ENCODE measurements around the gene TRIM52.
"Not testable (repeated sequence)": the region's sequence is repeated elsewhere in the genome, so short reads cannot be mapped to it uniquely, and the experiment has no call there.

TRIM52 gene

DNA sequence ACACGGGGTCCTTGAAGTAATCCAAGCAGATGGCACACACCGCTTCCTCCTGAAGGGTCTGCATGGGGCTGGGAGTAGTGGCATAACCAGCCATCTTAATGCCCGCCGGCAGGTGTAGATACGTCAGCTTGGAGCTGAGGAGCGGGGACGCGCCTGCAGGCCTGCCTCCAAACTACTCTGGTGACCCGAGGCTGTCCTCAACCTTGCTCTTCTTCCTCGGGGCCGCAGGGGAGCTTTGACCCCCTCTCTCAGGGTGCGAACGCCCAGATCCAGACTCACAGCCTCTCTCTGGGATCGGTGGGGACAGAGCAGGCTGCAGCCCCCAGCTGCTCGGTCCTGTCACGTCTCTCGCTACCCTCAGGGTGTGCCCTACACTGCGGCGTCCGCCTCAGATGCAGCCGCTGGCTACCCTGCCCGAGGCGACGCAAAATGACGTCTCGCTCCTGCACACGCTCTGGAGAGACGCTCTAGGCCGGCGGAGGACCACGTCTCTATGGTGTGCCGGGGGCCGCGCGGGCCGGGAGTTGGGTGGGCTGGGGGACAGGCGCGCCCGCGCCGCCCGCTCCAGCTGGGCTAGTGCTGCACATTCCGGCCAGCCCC lies at the start of gene TRIM52:
Gene TRIM52, minus strand, starts transcription at position 424 of the 600 bp plus-strand sequence. Its CDS starts 330 bp downstream, at position 94.
- DNase-seq, result peak; percentile 89

DNA sequence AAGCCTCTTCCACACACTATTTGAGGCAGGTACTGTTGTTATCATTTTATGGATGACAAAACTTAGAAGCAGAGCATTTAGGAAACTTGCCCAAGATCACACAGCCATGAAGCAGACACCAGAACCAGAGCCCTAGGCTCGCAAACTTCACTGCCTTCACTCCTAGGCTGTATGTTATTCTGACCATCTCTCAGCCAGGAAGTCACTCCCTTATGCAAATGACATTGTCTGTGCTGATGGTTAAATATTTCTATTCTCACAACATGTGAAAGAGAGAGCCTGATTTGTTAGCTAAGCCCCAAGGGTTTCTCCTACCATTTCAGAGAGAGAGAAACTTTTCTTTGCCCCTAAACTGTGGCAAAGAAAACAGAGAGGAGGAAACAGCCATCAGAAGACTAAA lies 26.4 kb upstream of the TRIM52 start:
- not testable (repeated sequence) for DNase-seq

- not testable (repeated sequence) for DNase-seq
Observed at GRCh38 chr5:181285962-181286705, 25.2 kb upstream of the TRIM52 start.

DNA sequence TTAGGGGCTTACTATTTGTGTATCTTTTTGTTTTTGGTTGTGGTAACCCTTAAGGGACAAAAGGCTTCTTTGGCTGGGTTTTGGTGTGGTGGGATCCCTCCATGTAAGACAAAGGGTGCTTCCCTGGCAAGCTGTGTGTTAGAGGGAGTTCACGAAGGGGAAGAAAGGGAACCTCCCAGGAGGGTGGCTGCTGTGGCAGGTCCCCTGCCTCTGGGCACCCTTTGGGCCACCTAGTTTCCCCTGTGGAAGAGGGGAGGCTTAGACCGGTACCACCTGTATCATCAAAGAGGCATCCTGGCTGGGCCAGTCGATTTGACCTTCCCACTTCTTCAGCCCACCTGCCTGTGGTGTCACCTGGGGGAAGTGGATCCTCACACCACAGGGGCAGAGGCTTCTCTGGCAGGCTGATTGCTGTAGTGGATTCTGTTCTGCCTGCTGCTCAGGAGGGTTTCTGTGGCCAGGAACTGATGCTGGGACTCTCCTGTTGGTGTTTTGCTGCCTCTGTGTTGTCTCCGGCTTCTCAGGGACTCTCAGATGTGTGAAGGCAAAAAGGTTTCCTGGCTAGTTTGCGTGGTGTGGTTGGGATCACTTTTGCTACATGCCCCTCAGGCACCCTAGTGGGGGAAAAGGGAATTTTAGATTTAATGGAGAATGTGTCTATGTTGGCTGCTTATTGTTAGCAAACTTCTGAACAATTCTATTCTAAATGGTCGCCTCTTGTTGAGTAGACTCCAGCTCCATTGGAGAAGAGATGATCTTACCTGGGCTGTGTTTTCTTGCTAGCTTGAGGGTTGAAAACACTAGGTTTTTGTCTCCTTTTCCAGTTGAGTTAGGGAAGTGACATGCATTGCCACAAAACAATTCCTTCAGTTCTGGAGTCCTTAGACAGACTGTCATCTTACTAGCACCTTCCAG lies 23.2 kb upstream of the TRIM52 start:
- not testable (repeated sequence) for DNase-seq

GRCh38 chr5:181283347-181283746 lies 22.4 kb upstream of the TRIM52 start:
- no peak for DNase-seq

DNA sequence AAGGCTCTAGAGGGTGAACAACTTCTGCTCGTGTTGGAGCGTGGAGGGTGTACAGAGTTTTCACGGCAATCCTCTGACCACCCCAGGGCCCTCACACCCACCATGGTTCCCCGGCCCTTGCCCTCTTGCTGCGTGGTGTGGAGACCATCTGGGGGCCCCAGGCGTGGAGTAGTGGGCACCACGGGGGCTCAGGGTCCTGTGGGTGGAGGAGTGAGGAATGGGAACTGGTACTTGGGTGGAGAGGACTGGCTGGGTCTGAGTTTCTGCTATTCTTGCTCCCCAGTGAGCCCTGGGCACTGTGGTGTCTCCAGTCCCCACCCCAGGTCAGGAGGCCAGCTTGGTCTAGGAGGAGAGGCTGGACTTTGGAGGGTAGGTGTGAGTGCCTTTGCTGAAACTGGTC lies 21.9 kb upstream of the TRIM52 start:
- no peak for DNase-seq

GRCh38 chr5:181282415-181282814 lies 21.5 kb upstream of the TRIM52 start:
- not testable (repeated sequence) for DNase-seq

DNA sequence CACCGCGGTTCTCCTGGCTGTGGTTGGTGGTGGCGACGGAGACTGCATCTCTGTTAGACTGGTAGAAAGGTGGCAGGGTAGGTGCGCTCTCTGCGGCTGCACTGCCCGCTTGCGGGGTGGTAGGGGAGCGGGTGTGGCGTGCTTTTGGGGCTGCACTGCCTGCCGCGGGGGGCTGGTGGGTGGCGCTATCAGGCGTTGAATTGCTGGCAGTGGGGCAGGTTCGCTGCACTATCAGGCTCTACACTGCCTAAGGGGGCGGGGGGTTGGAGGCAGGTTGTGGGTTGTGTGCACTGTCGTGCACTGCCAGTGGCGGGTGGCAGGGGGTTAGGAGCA lies 21.0 kb upstream of the TRIM52 start:
- DNase-seq, result no peak

DNA sequence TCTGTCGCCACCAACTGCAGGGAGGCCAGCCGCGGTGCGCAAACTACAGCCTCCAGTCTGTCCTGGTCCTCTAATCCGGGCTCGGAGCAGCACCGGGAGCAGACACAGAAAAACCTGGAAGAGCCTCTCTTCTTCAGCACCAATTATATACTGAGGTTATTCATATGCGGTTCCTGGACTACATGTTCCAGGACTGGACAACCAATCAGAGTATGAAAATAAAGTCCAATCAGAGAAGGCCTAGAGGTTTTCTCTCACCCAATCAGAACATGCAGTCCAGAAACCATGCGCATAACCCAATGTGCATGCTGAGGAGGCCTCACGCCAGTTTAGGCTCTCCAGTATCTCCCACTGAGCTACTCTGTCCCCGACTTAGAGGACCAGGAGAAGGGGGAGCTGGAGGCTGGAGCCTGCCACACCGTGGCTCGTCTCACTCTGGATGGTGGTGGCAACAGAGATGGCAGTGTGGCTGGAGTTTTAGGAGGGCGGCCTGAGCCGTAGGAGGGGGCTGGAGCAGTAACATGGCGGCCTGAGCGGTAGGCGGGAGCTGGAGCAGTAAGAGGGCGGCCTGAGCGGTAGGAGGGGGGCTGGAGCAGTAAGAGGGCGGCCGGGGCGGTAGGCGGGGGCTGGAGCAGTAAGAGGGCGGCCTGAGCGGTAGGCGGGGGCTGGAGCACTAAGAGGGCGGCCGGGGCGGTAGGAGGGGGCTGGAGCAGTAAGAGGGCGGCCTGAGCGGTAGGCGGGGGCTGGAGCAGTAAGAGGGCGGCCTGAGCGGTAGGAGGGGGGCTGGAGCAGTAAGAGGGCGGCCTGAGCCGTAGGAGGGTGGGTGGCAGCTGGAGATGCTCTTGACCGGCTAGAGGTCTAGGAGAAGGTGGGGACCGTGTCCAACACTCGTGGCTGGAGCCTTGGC lies 20.4 kb upstream of the TRIM52 start:
- DNase-seq, result no peak

GRCh38 chr5:181280251-181280762 lies 19.4 kb upstream of the TRIM52 start:
- DNase-seq, result no peak

- not testable (repeated sequence) for DNase-seq
Observed at GRCh38 chr5:181273433-181273744, 12.4 kb upstream of the TRIM52 start.

- no peak for DNase-seq
Observed at GRCh38 chr5:181271081-181271480, 10.1 kb upstream of the TRIM52 start.

DNA sequence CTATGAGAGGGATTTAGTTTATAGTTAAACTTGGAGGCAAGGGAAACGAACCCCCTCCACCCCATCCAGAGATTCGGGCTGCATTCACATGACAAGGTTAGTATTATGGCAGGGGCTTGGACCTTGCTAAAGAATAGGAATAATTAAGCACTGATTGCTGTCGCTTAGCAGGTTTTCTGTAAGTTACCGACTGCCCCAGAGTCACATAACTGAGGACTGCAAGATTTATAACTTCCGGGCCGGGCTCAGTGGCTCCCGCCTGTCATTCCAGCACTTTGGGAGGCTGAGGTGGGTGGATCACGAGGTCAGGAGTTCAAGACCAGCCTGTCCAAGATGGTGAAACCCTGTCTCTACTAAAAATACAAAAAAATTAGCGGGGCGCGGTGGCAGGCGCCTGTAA lies 7.0 kb upstream of the TRIM52 start:
- not testable (repeated sequence) for DNase-seq

DNA sequence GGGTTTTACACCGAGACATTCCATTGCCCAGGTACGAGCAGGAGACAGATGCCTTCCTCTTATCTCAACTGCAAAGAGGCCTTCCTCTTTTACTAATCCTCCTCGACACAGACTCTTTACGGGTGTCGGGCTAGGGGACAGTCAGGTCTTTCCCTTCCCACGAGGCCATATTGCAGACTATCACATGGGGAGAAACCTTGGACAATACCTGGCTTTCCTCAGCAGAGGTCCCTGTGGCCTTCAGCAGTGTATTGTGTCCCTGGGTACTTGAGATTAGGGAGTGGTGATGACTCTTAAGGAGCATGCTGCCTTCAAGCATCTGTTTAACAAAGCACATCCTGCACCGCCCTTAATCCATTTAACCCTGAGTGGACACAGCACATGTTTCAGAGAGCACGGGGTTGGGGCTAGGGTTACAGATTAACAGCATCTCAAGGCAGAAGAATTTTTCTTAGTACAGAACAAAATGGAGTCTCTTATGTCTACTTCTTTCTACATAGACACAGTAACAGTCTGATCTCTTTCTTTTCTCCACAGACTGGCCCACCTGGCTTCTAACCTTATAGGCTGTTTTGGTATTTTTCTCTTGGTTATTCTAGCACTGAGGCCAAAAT lies 6.5 kb upstream of the TRIM52 start:
- DNase-seq, result not testable (repeated sequence)

DNA sequence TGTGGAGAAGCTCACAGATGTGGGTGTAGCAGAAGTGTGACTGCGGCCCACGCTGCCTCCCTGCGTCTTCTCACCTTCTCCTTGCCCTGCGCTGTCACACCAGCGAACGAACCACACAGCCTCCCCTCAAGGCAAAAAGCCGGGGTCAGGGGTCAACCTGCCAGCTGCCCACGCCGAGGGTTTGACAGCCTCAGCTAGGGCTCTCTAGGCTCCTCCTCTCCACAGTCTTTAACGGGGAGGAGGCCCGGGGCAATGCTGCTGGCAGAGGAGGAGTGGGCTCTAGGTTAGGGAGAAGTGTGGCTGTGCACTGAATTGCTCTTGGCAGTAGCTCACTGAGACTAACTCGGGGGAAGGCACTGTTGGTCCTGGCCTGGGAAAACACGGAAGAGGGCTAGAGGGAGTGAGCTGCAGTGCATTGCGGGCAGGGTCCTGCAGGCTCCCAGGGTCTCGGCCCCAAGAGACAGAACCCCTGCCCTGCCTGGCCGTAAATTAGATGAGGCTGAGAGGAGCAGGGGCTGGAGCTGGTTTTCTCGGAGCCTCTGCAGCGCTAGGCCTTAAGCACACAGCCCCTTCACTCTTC lies 4.2 kb upstream of the TRIM52 start:
- no peak for DNase-seq

DNA sequence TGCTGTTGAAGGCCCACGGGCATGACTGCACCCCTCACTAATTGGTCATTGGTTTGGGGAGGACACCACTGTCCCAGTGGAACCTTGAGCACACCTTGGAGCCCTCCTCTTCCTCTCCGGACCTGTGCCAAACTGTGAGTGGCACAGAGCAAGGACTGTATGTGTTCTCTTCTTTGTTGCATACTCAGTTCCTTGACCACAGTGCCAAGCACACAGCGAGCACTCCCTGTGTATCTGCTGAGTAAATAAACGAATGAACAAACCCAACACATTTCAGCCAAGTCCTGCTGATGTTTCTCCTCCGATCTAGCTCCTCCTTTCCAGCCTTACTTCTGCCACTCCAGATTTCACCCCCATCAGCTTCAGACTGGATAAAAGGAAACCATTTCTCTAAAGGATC lies 2.7 kb upstream of the TRIM52 start:
- no peak for DNase-seq

- peak; percentile 73 for DNase-seq
Observed at GRCh38 chr5:181261320-181262049, 542 bp upstream of the TRIM52 start.

DNA sequence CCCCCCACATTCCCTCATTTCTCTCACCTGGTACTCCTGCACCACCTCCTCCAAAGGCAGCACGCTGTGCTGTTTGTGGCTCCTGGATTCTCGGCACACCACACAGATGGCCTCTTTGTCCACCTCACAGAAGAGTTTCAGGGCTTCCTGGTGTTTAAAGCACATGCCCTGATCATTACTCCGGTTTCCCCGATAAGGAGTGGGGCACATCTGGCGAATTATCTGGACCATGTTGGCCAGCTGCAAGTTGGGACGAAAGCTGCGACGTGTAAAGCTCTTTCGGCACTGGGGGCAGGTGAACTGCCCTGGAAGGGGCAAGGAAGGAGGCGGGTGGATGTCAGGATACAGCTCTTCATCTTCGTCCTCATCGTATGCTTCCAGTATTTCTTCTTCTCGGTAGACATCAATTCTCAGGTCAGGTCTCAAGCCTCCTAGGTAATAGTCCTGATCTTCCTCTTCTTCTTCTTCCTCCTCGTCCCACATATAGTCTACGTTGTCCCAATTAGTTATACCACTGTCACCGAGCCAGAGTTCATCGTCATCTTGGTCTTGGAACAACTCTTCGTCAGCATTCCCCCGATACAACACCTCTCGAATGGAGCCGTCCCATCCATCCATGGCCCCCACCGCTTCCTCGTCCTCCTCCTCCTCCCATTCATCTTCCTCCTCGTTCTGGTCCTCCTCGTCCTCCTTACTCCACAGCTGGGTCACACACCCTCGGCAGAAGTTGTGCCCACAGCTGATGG lies 796 bp downstream of the TRIM52 start:
- DNase-seq, result no peak

GRCh38 chr5:181259283-181259682 lies 1.7 kb downstream of the TRIM52 start:
- no peak for DNase-seq

DNA sequence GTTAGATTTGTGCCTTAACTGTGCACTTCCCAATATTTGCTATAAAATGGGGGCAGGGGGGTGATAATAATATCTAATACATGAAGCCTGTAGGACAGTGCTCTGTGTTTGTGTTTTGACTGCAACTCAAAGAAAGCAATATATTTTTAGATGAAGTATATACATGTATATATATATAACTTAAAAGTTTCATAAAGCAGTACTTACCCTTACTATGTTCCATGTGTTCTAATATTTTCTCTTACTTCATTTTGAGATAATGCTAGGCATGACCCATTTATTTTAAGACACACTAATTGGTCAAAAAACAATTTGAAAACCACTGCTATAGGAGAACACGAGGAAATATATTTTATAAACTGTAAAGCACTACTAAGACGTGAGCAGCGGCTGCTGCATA lies 2.4 kb downstream of the TRIM52 start:
- no peak for DNase-seq
